AG09319 (cell line): ENCODE data around the gene PPP1R36.
A peak's percentile ranks its signal among the peaks of the same experiment; 100 is the strongest.

Experiments
- DNase-seq: peaks from one replicate; pipeline ENCODE4 v3.0.0-alpha.2; 2010; ENCODE audit warnings: low read depth; ENCODE audit errors: extremely low read depth
- CTCF ChIP-seq: IDR thresholded peaks from 2 replicates; pipeline ENCODE4 v1.5.1; 2011; ENCODE audit warnings: low read depth, mild to moderate bottlenecking, inconsistent platforms, low read length, moderate library complexity

The PPP1R36 gene

GRCh38 chr14:64549791-64550620, at the start of gene PPP1R36:
TSS of gene PPP1R36 (plus strand) at chr14:64549961. CDS start at chr14:64549998, 37 bp downstream.
- no peak for DNase-seq
- TF ChIP-seq CTCF, result no peak

- TF ChIP-seq CTCF, result no peak
- no peak for DNase-seq
These were observed 49.7 kb upstream of the PPP1R36 start for GRCh38 chr14:64500088-64500487.

DNA sequence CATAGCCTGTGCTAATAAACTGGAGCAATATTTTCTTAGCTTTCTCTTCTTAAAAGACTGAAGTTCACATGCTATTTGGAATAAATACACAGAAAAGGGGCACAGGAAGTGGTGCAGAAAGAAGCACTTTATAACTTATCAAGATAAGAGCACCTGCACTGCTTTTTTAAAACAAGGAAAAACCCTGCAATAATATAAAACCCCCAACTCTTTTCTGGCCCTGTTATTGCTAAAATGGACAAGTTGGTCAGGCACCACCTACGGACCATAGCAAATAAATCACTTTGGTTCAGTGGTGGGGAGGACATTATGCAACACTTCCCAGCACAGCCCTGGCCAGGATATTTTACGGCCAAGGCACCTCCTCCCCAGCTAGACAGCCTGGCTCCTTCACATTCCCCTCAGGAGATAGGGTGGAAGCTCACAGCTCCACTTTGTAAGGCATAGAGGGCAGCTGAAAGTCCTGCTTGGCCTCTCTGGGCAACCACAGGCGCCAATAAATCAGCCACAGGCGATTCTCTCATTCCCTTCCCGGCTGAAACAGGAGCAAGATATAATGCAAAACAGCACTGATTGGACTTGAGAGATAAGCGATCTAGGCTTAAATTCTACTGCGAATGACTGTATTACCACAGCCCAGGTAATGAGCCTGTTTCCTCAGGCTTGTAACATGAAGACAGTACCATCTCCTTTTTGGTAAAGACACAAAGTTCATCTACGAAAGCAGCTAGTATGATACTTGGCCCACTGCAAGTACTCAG, 48.2 kb upstream of the PPP1R36 start:
- no peak for DNase-seq
- TF ChIP-seq CTCF, result no peak; the same call in 1 of the 2 replicates

DNA sequence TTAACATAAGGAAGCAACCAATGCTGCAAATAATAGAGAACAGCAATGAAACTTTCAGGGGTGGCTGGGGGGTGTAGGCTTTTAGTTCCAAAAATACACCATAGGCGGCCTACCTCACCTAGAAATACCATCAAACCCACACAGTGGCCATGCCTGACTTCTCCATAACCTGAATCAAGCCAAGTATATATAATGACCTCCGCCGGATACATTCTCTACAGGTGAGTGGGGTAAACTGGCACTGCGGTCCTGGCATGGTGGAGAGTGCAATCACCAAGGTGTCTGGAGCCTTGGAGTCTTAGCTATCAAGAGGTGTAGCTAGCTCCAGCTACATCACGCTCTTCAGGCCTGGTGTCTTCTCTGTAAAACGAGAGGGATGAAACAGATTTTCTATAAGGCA, 47.3 kb upstream of the PPP1R36 start:
- TF ChIP-seq CTCF, result no peak
- DNase-seq, result no peak

GRCh38 chr14:64502887-64503433, 46.8 kb upstream of the PPP1R36 start:
- DNase-seq, result no peak
- TF ChIP-seq CTCF, result no peak

DNA sequence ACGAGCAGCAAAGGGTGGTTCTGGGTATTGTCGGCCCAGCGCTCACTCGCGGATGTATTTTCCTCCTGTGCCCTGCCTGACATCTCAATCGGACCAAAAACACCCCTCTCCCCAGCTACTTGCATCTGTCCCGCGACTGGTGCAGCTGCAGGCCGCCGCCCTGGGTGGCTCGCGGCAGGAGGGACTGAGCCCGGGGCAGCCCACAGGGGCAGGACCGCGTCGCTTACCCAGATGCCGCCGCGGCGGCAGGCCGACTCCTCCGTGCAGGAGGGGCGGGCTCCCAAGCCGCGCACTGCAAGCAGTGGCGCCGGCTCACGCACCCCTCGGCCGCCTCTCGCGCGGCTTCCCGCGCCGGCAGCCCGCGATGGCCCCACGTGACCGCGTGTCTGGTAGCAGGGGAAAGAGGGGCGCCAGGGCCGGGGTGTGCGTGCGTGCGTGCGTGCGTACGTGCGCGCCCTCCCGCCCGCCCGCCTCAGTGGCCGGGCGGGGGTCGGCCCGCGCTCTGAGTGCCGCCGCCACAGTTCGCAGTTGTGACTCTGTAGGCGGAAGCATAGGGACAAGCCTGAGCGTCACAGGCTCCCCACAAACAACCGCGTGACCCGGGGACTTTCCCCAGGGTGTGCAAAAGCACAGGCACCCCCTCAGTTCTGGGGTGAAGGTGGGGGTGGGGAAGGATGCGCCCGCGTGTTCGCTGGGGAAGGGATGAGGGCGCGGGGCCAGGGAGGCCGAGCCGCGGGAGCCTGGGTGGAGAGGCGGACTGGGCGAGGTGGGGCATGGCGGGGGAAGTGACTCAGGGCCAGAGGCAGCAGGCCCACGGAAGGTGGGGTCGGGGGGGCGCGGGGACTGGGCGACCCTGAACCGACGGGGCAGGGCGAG, 46.1 kb upstream of the PPP1R36 start, which contains the start of gene ZBTB25:
Gene ZBTB25, minus strand, starts transcription at position 405 of the 876 bp plus-strand sequence. CDS start 13,305 bp downstream, outside the sequence.
- DNase-seq, result peak; percentile 83
- no peak for TF ChIP-seq CTCF
